ENCODE measurements around the gene PDE9A.

DNA sequence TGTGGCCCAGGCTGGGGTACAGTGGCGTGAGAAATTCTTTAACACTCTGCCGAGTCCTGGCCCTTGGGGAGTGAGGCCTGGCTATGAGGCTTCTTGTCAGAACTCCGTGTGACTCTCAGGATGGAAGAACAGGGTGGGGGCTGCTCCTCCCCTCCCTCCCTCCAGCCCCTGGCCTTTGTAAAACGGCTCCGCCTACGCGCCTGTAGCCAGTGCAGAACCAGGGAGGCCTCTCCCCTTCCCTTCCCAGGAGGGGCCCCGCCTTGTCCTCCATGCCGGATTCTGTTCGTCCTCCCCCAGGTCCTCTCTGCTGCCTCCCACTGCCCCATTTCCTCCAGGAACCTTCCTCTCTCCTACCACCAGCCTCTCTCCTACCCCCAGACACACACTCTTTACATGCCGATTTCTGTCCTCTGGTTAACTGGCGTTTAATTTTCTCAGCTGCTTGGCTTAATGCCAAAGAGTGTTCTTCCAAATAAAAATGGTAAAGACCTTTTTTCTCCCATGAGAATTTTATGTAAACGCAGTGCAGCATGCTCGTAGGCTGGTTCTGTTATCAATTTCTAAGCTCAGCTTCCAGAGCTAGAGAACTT, 21.0 kb downstream of the PDE9A start:
- TF ChIP-seq POLR2A (IDR thresholded peaks at IDR 0.05) = no peak
- TF ChIP-seq, protein P1, sequence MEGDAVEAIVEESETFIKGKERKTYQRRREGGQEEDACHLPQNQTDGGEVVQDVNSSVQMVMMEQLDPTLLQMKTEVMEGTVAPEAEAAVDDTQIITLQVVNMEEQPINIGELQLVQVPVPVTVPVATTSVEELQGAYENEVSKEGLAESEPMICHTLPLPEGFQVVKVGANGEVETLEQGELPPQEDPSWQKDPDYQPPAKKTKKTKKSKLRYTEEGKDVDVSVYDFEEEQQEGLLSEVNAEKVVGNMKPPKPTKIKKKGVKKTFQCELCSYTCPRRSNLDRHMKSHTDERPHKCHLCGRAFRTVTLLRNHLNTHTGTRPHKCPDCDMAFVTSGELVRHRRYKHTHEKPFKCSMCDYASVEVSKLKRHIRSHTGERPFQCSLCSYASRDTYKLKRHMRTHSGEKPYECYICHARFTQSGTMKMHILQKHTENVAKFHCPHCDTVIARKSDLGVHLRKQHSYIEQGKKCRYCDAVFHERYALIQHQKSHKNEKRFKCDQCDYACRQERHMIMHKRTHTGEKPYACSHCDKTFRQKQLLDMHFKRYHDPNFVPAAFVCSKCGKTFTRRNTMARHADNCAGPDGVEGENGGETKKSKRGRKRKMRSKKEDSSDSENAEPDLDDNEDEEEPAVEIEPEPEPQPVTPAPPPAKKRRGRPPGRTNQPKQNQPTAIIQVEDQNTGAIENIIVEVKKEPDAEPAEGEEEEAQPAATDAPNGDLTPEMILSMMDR (IDR thresholded peaks at IDR 0.05 in 8 of 11, conservative IDR thresholded peaks at IDR 0.05 in 3 of 11) = no peak

All from spleen (tissue), 7 donors.